DMS 273 treated with DMSO at 0.1 percent for 48 hours (cell line): Measurements from ENCODE around the gene SLC45A2.
"Not testable (repeated sequence)": the region's sequence is repeated elsewhere in the genome, so short reads cannot be mapped to it uniquely, and the experiment has no call there.

Source experiments
- DNase-seq: peaks from one replicate; lab custom pipeline; 2025; lab: John Stamatoyannopoulos, UW

SLC45A2 gene, protein sequence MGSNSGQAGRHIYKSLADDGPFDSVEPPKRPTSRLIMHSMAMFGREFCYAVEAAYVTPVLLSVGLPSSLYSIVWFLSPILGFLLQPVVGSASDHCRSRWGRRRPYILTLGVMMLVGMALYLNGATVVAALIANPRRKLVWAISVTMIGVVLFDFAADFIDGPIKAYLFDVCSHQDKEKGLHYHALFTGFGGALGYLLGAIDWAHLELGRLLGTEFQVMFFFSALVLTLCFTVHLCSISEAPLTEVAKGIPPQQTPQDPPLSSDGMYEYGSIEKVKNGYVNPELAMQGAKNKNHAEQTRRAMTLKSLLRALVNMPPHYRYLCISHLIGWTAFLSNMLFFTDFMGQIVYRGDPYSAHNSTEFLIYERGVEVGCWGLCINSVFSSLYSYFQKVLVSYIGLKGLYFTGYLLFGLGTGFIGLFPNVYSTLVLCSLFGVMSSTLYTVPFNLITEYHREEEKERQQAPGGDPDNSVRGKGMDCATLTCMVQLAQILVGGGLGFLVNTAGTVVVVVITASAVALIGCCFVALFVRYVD

GRCh38 chr5:33984671-33985124, at the start of gene SLC45A2:
SLC45A2 (minus strand) TSS chr5:33984693; CDS start chr5:33984583, 110 bp downstream.
- DNase-seq: no peak

- no peak for DNase-seq
Observed at GRCh38 chr5:34031966-34032365, 47.5 kb upstream of the SLC45A2 start.

- DNase-seq: no peak
Observed at GRCh38 chr5:34031117-34031516, 46.6 kb upstream of the SLC45A2 start.

- DNase-seq: not testable (repeated sequence)
Observed at GRCh38 chr5:34030585-34030984, 46.1 kb upstream of the SLC45A2 start.

DNA sequence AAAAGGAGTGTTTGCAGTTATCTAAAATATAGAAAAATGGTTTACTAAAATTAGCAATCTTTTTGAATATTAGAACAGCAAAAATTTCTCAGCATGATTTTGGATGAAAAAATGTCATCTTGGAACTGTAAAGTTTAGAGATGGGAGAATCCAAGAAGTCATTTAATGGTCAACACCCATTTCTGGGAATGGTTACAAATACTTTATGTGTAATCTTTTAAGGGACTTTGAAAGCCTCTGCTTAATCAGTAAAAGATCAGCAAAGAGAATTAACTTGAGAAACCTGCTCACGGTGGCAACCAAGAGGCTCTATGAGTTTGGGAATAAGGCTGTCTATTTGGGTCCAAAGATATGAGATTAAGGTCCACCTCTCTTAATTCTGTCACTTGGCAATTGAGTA, 45.6 kb upstream of the SLC45A2 start:
- DNase-seq: no peak

GRCh38 chr5:34028349-34028748, 43.9 kb upstream of the SLC45A2 start:
- no peak for DNase-seq

DNA sequence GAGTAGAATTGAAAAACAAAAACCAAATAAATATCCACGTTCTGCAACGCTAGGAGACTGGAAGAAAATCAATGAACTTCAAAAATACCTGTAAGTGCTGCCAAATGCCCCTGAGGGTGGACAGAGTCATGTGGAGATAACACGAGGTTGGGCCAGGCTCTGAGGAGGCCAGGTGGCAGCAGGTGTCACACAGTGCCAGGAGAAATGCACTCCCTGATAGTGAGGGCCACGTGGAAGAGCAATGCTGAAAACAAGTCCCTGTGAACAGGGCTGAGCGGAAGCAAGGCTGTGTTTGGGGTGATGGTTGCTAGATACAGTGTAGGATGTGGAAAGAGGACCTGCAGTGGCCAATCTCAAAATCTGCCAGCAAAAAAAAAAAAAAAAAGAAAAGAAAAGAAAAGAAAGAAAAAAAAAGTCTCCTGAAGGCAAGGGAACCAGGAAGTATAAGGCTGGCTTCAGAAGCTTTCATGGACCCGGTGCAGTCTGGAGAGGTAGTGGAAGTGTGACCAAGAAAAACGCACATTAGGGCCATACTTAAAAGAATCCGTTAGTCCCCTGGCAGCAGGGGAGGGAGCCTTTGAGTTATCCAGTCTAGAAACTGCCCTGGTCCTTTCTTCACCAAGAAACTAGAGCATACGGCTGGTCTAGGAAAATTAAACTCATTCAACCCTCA, 41.7 kb upstream of the SLC45A2 start:
- DNase-seq: no peak

DNA sequence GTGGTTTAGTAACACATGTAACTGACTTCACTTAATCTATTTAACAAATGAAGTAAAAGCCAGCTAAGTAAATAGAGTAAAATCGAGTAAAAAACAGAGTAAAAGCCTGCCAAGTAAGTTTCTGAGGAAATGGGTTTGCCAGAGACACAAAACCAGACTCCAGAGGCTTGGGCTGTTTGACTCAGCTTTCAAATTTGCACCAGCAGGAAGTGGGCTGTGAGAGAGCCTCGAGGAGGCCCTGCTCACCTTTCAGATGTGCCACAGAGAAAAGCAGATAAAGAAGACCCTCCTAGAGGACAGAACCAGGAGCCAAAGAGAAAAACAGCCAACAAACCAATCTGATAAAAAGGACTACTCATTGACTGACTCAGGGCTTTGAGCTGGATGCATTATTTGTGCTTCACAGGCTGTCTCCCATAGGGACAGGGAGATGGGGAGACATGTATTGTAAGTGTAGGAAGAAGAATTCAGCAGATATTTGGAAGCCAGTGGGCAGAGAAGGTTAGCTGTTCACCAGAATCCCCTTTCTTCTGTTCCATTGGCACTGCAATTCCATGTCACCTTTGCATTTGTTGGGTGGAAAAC, 37.7 kb upstream of the SLC45A2 start:
- no peak for DNase-seq

DNA sequence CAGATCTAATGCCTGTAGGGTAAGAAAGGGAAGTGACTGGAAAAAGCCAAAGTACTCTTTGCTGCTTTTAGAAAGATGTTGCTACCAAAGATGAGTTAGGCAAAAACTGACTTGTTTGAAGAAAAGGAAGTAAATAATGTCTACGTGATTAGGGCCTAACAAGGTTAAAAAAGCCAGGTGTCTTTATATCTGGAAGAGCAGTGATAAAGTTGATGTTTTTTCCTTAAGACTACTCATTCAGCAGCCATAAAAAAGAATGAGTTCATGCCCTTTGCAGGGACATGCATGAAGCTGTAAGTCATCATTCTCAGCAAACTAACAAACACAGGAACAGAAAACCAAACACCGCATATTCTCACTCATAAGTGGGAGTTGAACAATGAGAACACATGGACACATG, 36.8 kb upstream of the SLC45A2 start:
- no peak for DNase-seq

DNA sequence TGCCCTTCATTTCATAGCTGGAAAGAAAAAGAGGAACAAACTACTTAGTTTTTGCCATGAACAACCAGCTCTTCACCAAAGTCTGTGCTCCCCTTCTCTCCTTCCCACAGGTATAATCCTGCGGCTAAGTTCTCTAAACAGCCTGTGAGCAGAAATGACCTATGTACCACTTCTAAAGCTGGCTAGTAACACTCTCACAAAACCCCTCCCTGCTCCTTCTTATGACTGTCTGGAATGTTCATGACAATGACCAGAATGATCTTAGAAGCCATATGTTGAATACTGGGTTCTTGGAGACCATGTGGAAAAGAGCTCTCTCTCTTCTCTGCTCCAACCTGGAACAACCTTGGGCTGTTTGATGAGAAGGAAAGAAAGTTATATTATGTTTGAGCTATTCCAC, 36.2 kb upstream of the SLC45A2 start:
- DNase-seq: no peak

DNA sequence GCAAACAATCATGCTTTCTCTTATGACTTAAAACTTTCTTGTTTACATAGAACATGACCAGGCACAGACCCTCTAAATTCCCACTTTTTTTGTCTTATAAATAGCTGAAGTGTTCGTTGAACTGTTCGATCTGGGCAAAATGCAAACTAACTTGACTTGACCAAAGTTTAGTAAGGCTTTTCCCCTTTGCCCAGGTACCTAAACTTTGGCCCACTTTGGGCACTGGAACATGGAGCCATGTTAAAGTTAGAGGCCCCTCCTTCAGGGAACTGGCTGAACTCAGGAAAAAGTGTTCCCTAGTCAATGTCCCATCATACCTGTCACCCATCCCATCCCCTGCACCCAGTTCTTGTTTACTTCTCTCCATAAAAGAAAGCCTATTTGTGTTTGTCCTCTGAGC, 32.8 kb upstream of the SLC45A2 start:
- no peak for DNase-seq

GRCh38 chr5:34016750-34017149, 32.3 kb upstream of the SLC45A2 start:
- no peak for DNase-seq

DNA sequence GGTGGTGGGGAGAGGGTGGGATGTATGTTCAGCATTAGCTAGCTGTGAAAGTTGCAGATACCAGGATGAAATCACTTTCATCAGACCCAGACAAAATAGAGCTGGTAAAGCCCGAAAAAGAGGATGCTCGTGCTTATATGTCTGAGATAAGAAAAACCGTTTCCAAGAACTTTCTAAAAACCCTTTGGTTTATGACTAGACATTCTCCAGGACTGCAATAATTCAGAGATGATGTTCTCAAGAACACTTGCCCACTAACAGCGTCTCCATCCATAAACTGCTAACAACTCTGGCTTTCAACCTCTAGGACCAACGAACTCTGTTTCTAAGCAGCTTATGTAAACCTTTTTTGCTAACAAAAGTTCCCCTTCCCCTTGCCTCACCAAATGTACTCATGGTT, 31.7 kb upstream of the SLC45A2 start:
- no peak for DNase-seq

GRCh38 chr5:34015120-34015822, 30.8 kb upstream of the SLC45A2 start:
- DNase-seq: no peak

- no peak for DNase-seq
Observed at GRCh38 chr5:34014626-34015025, 30.1 kb upstream of the SLC45A2 start.

DNA sequence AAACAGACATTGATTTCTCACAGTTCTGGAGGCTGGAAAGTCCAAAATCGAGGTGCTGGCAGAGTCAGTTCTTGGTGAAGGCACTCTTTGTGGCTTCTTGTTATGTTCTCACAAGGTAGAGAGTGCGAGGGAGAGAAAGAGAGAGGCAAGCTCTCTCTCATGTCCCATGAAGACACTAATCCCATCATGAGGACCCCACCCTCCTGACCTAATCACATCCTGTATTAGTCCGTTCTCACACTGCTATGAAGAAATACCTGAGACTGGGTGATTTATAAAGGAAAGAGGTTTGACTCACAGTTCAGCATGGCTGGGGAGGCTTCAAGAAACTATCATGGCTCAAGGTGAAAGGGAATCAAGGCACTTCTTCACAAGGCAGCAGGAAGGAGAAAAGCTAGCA, 29.1 kb upstream of the SLC45A2 start:
- no peak for DNase-seq

DNA sequence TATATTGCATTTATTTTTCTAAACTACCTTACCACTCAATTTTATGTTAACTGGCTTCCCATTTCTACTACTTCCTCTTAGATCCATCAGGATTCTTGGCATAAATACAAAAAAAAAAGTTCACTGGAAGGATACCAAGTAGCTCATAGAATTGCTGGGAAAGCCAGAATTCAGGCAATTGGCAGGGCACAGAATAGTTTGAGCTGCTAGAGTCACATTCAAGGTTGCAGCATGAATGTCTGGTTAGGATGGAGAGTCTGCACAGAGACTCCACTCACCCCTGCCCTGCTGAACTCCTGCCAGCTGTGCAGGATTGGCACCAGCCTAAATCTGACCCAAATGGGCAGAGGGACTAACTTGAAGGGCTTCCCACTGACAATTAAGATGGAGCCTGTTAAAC, 28.3 kb upstream of the SLC45A2 start:
- no peak for DNase-seq

DNA sequence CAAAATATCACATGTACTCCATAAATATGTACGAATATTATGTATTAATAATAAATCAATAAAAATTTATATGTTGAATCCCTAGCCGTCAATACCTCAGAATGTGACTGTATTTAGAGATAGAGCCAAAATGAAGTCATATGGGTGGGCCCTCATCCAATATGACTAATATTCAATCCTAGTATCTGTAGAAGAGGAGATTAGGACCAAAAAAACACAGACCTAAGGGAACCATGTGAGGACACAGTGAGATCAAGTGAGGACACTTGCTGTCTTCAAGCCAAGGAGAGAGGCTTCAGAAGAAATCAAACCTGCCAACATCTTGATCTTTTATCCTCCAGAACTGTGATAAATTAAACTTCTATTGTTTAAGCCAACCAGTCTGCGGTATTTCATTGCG, 27.0 kb upstream of the SLC45A2 start:
- DNase-seq: no peak

GRCh38 chr5:34010146-34010545, 25.7 kb upstream of the SLC45A2 start:
- DNase-seq: not testable (repeated sequence)

DNA sequence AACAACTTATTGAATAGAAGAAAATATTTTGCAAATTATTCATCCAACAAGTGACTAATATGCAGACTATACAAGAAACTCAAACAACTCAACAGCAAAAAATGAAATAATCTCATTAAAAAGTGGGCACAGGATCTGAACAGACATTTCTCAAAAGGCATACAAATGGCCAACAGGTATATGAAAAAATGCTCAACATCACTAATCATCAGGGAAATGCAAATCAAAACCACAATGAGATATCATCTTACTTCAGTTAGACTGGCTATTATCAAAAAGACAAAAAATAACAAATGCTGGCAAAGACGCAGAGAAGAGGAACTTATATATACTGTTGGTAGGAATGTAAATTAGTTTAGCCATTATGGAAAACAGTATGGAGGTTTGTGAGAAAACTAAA, 25.1 kb upstream of the SLC45A2 start:
- DNase-seq: no peak

DNA sequence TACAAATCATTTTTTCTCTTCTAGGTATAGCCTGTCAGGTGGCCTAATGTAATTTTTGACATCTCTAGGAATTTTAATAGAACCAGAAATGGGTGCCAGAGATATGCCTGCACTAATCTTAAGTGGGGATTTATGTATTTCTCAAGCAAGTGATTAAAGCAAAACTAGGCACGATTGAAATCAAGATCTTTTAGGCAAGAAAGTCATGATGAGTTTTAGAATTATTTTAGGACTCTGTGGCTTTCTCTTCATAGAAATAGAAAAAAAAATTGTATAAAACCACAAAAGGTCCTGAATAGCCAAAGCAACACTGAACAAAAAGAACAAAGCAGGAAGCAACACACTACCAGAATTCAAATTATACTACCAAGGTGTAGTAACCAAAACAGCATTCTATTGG, 24.3 kb upstream of the SLC45A2 start:
- no peak for DNase-seq
